Skeletal muscle cell (primary cell): Measurements from ENCODE around the gene FANCG.

ENCODE experiments used
- DNase-seq: peaks from one replicate; pipeline ENCODE4 v3.0.0-alpha.2; 2010; ENCODE audit warnings: low read depth
- H3K4me3 ChIP-seq: 2 replicates; pipeline ENCODE4 v1.5.1; 2011; ENCODE audit warnings: low read depth, mild to moderate bottlenecking, control low read depth, low read length, moderate library complexity

Gene FANCG

DNA sequence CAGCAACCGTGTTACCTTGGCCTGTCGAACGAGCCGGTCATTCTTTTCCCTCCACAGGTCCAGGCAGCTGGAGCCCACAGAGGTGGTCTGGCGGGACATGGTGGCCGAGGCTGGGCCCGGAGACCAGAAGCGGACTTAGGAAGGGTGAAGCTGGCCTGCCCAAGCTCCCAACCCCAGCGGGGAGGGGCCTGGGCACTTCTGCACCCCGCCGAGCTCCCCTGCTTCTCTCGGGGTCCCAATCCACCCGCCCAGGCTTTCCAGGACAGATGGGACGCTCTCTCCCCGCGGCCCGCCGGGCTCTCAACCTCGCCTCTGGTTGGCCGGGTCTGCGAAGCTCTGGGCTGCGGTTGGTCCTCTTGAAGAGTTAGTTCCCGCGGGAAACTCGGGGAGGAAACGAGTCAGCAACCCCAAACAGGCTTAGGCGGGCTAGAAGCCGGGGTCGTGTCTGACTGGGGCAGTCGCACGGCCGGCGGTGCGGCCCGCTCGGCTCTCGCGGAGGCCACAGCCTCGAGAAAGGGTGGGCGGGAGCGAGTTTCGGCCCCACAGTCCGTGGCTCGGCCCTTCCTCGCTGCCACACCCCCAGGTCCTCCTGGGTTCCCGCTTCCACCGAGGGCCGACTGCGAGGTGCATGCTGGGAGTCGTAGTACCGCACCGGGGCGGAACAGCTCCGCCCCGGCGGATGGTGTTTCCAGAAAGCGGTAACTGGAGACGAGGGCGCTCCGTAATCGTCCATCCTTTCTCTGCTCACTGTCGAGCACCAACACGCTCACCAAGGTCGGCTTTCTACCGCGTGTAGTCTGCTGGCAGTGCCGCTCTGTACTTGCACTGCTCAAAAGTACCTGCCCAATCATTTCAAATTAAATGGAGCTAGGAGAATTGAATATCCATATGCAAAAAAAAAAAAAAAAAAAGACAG is at the start of gene FANCG:
Gene FANCG, minus strand, starts transcription at position 517 of the 916 bp plus-strand sequence. Its CDS starts 418 bp downstream, at position 99.
- peak; percentile 76 for DNase-seq
- peak within 1 kb of the TSS; percentile 83 for H3K4me3 ChIP-seq

DNA sequence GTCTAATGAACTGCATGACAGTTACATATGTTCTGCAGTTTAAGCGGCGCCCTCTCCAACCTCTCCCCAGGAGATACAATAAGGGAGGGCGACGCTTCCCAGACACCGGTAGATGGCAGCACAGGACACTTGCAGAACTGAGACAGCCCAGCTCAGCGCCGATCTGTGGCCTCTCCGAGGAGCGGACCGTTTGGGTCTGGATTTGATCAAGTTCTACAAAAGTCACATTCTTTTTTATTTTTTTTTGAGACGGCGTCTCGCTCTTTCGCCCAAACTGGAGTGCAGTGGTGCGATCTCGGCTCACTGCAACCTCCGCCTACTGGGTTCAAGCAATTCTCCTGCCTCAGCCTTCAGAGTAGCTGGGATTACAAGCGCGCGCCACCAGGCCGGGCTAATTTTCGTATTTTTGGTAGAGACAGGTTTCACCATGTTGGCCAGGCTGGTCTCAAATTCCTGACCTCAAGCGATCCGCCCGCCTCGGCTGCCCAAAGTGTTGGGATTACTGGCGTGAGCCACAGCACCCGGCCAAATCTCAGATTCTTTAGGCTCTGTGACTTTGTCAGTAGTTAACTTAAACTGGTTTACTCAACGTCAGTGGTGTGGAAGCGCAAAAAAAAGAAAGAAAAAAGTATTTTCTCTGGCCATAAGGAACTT is 37.3 kb upstream of the FANCG start:
- H3K4me3 ChIP-seq = peak overlapping the region; percentile 71

DNA sequence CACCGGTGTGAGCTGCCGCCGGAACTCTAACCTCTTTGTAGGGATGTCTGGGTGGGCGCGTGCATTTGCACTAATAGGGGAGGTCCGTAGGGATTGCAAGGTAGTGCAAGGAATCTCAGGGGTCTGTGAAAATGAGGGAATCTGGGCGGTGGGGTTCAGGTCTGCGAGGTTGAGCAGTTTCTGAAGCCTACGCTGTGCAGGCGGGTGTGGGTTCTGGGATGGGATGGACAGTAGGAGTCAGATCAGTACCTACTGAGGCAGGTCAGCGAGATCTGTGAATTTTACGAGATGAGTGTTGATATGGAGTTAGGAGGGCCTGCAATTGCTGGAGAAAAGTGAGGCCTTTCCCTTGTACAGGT is 36.8 kb upstream of the FANCG start:
- no peak for DNase-seq
- H3K4me3 ChIP-seq = peak overlapping the region; percentile 71

More for the DNA sequence above, 37.3 kb upstream of the FANCG start:
- peak; percentile 68 for DNase-seq

DNA sequence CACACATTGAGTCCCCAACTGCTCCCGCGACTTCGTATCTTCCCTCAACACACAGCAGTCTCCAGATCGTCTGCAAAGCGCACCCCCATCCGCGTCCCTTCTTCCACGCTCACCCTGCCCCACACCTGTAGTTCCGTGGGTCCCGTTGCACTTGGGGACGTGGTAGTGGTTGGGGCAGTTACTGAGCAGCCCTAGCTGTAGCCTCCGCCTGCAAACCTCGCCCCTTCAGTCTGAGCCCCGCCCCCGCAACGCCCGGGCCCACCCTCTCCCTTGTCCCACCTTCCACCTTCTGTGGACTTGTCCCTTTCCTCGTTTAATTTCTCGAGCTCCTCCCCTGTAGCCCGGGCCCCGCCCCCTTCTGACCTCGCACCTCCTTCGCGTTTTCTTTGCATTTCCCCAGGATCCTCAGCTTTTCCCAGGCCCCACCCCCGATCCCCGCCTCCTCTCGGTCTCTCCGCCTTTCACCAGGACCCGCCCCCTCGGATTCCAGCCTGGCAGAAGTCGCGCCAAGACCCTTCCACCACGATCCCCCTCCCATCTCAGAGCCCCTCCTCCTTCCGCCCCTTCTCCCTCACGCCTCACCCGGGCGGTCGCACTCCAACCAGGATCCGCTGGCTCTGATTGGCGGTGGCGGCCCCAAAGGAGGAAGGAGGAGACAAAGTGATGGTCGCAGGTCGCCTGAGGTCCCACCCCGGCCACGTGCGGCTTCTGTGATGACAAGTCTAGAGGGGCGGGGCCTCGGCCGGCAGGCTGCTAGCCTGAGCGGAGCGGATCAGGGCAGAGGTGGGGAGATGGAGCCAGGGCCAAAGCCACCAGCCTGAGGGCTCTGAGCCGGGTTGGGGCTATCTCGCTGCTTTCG is 36.2 kb upstream of the FANCG start, which contains the start of gene ATOSB:
Gene ATOSB, minus strand, starts transcription at position 183 of the 859 bp plus-strand sequence. CDS start 7,588 bp downstream, outside the sequence.
- peak within 1 kb of the TSS; percentile 71 for H3K4me3 ChIP-seq
- DNase-seq = peak; percentile 86

DNA sequence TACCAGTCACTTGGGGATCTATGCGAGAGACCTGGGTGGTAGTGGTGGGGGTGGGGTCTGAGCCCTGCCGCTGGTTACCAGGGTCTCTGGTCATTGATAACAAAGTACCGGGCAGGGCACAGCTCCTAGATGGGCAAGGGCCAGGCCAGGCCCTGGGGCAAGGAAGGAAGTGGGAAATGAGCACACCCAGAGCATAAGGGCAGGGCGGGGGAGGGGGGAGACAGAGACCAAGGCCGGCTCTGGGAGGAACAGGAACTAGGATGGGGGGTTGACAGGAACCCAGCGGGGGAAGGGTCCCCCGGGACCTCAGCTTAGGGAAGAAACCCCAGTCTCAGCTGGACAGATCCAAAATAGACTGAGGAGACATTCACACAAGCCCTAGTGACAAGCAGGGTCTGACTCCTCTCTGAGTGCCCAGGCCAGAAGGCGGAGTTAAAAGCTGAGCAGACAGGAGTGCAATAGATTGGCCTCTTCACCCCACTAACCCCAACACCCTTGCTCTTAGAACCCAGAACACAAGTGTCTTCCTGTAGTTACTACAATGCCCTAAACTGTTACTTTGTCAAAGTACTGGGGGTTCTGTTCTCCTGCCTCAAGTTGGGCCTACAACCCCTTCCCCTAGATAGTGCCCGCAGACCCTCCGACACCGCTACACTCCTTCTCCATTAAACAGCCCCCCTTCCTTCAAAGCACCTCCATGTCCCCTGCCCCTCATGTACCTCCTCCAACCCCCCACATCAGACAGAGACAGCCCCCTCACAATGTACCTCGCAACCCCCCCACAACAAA is 35.3 kb upstream of the FANCG start:
- DNase-seq = no peak
- peak overlapping the region; percentile 71 for H3K4me3 ChIP-seq

DNA sequence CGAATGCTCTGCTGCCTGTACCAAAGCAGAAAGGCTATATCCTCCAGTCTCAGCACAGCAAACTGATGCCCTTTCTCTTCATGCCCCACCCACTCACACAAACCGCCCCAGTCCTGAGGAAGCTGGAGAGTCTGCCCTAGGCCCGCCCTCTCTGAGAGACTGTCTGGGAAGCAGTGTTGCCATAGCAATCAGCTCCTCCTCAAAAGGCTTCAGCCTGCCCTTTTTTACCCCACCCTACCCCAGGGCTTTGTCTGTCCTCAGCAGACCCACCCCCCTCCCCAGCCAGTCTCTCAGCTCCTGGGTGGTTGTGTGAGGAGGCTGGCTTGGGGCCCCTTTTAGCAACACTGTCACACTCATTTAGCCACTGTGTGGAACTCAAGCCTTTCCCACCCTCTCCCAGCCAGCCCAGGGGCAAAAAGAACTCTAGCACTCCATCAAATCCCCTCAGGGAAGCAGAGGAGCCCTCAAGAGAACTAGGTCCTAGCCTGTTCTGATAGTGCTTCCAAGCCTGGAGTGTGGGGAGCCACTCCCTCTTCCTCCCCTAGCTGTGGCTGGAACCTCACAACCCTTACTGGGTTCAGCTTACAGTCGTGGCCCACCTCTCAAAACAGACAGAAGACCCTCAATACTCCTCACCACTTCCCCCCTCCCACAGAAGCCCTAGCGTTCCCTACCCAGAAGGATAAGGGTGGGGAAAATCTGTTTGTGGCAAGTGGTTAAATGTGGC is 34.5 kb upstream of the FANCG start:
- peak; percentile 92 for DNase-seq
- peak overlapping the region; percentile 71 for H3K4me3 ChIP-seq

DNA sequence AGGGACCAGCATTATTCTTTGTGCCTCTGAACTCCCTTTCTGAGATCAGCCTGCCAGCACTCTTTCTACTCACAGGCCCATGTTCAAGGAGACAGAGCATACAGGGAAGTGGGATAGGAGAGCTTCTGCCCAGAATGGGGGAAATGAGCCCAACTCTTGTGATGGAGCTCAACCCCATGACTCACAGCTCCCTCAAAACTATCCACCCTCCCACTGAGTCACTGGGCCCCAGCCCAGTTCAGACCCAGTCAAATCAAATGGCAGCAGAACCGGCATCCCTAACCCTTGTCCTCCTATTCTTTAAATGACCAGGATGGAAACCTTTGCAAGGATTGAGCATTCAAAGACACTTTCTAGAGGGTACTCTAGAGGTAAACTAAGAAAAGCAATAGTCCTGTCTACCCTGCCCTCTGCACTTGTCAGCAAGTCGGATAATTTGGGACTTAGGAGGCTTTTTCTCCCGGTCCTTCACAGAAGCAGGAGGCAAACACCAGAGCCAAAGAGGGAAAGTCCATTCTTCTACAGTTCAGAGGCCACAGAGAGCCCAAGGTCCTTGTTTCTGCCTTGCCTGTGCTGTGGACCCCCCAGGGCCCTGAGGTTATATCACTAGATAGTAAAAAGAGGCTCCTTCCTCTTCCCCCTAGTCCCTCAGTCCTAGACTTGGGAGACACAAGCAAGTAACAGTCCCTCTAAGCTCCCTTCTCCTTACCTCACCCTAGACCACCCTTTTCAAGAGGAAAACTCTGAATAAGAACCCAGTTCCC is 32.7 kb upstream of the FANCG start:
- peak overlapping the region; percentile 33 for H3K4me3 ChIP-seq
- DNase-seq = no peak

DNA sequence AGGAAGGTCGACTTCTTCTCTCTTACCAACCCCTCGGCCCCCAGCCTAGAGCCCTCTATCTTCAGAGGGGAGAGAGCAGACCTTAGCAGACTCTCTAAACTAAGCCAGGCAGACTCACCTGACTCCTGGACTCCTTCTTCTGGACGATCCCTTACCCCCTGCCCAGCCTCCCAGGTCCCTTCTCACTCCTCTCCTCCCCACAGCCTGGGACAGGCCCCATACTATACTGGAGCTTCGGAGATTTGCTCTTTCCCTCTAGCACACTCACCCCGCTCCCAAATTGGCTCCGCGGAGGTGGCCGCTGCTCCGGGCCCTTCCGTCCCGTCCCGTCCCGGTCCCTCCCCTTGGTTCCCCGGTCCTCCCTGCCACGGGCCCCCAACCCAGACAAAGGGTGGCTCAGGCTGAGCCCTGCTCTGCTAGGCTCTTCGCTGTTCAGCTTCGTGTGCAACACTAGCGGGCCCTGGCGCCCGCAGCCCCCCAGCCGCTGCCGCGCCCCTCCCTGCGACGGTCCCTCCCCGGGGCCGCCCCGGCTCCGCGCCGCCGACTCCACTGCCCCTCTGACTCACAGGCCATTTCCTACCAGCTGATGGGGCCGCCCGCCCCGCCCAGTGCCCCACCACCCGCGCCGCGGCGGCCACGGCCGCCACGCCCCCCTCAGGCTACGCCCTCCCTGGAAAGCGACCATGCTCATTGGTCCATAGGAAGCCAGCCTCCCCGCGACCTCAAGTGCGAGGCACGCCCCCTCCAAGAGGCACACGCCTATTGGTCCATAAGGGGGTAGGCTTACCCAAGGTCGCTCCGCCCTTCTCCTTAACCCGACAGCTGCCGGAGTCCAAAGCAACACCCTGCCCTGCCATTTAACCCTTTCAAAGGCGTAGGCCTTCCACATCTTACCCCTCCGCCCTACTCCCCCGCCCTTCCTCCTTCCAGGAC is 31.5 kb upstream of the FANCG start:
- DNase-seq = peak; percentile 97
- H3K4me3 ChIP-seq = peak overlapping the region; percentile 88

DNA sequence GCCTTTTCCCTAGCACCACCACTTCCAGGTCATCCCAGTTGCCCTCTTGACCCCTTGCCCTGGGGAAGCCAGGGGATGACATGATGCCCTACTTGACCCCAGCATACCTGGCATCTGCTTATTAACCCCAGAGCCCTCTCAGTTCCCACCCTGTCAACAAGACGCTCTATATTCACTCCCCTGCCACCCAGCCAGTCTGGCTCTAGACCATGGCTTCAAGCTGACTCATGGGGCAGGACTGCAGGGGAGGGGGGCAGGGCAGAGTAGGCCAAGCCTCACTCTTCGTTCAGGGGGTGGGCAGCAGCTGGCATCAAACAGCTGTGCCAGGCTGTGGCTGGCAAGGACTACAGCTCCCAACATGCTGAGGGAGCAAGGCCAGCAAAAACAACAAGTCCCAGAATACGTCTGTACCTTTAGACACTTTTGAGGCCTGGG is 30.6 kb upstream of the FANCG start:
- no peak for DNase-seq
- H3K4me3 ChIP-seq = peak overlapping the region; percentile 88

GRCh38 chr9:35108946-35109575 is 29.3 kb upstream of the FANCG start:
- H3K4me3 ChIP-seq = no peak overlapping the region

DNA sequence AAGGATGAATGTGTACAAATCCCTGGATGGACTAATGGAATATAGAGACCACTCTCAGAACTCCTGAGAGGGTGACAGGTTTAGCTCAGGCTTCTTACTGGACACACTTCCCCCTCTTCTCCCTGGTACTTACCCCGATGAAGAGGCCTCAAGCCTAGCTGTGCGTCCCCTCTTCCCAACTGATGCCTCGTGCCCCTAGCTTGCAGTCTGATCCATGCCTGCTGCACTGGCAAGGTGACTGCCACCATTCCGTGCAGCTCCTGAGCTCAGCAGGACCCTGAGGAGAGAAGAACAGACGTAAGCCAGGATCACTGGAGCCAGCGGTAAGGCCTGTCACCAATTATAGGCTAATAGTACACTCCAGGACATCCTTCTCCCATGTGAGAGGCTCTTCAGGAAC is 28.7 kb upstream of the FANCG start:
- H3K4me3 ChIP-seq = no peak overlapping the region
- DNase-seq = no peak

More at GRCh38 chr9:35108946-35109575, 29.3 kb upstream of the FANCG start:
- DNase-seq = no peak

DNA sequence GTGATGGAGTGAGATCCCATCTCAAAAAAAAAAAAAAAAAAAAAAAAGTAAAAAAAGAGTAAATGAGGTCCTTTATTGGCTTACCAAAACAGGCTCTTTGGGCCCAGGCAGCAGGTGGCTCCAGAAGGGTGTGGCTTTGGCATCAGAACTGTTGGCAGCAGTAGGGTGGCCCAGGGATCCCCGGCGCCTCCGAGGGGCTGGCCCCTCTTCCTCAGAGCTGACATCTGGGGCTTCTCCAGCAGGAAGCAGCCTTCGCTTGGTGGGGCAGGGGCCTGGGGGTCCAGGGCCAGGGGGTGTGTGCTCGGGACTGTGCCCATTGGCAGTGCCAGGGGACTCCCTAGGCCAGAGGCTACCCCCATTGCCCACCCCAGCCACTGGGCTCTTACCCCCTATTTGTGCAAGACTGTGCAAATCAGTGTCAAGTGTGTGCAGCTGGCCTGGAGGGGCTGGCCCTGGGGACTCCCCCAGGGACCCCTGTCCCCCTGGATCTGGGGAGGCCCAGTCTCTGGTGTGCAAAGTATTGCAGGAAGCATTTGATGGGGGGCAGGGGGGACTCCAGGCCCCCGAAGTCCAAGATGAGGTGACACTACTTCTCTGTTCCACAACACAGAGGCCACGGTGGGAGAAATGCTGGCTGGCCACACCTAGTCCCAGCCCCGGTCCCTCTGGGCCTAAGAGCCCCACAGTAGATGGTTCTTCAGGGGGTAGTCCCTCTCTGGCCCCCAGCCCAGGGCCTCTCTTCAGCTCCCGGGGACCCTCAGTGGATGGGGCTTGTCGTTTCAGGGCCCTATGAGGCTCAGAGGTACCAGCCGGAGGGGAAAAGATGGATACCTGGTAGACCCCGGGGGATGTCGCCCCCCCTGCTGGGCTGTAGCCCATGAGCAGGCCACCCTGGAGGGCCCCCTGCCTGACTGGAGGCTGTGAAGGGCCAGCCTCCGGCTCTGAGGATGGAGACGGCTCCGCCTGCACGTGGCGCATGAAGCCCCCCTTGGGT is 27.9 kb upstream of the FANCG start:
- no peak for DNase-seq
- no peak overlapping the region for H3K4me3 ChIP-seq

- no peak overlapping the region for H3K4me3 ChIP-seq
- no peak for DNase-seq
Observed at GRCh38 chr9:35106343-35106730, 26.6 kb upstream of the FANCG start.

DNA sequence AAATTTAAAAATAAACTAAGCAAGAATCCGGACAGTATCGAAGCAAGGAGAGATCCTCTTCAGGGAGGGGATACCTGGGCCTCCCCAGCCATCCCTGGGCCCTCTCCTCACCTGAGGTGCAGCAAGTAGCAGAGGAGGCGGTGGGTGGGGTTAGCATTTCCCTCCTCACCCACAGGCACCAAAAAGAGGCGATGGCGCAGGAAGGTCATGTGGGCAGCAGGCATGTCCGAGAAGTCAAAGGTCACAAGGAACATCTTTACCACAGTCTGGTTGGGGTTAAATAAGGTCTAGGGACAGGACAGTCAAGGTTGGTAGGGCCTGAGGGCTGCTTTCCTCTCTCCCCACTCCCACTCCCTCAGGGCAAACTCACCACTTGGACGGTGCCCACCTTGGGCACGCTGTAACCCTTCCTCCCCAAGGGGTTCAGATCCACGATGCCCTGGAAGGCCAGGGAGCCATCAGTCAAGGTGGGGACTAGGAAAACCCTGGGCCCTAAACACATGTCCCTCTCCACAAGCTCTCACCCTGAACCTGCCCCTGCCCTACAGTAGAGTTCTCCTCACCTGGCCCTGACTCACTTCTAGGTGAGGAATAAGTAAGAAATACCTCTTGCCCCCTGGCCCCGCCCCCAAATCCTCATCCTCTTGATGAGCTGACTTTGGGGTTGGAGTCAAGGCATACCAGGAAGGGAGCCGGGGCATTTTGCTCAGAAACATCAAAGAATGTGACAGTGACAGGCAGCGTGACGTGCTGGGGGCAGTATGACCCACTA is 26.0 kb upstream of the FANCG start:
- no peak for DNase-seq

More for the DNA sequence above, 26.0 kb upstream of the FANCG start:
- H3K4me3 ChIP-seq = no peak overlapping the region
